ENCODE data around the gene EDRF1. TPM values are rescaled to one million over a fixed set of nuclear protein-coding genes. Genes with fewer than 3 reads are reported as not detected.
A peak's percentile ranks its signal among the peaks of the same experiment; 100 is the strongest.

Gene EDRF1
- total and polyA plus RNA-seq, 4 experiments from 2014 or later: 9.8 to 57.8 (median 33.8) TPM

- H3K27ac Mint-ChIP-seq: no peak overlapping the region
- no peaks in the 10 kb centered on the region for H3K4me1 ChIP-seq (ENCODE audit: insufficient read depth, low read length)
Observed at GRCh38 chr10:125768219-125768855, 48.8 kb downstream of the EDRF1 start.

GRCh38 chr10:125769175-125769574, 49.7 kb downstream of the EDRF1 start:
- Histone ChIP-seq H3K36me3 (ENCODE audit: insufficient read depth, low read length) (peaks cover 9% of the 10 kb centered on the region), H3K4me1 (ENCODE audit: insufficient read depth, low read length) (no peaks in the 10 kb centered on the region), H3K27ac (ENCODE audit: low read depth, low read length) (no peak overlapping the region), H3K4me3 (ENCODE audit: low read length in 2 of 2) (no peak overlapping the region), H3K9me3 (ENCODE audit: control insufficient read depth in 1 of 2, low read length in 2 of 2) (no peaks in the 10 kb centered on the region), H3K27me3 (ENCODE audit: insufficient read depth, low read length) (no peaks in the 10 kb centered on the region)
- Mint-ChIP-seq H3K4me1 (no peaks in the 10 kb centered on the region), H3K27me3 (no peaks in the 10 kb centered on the region), H3K4me3 (no peak overlapping the region), H3K27ac (peak overlapping the region in 1 of 7 donors; percentile 43), H3K9me3 (no peaks in the 10 kb centered on the region), H3K36me3 (peaks cover 27 to 41% of the 10 kb centered on the region in 2 donors)
- ChIA-PET POLR2A (ENCODE audit: partially characterized antibody) (no interaction called here), CTCF (ENCODE audit: partially characterized antibody) (no interaction called here)
- intact Hi-C loops (cut with micrococcal nuclease): no loop called here
- no peak for DNase-seq

More at GRCh38 chr10:125768219-125768855, 48.8 kb downstream of the EDRF1 start:
- no peak for DNase-seq
- Histone ChIP-seq H3K36me3 (ENCODE audit: insufficient read depth, low read length) (peaks cover 15% of the 10 kb centered on the region), H3K27ac (ENCODE audit: low read depth, low read length) (no peak overlapping the region), H3K9me3 (ENCODE audit: control insufficient read depth in 1 of 2, low read length in 2 of 2) (no peaks in the 10 kb centered on the region), H3K27me3 (ENCODE audit: insufficient read depth, low read length) (no peaks in the 10 kb centered on the region), H3K4me3 (ENCODE audit: low read length in 2 of 2) (no peak overlapping the region)
- Mint-ChIP-seq H3K36me3 (peaks cover 30 to 48% of the 10 kb centered on the region in 2 donors), H3K9me3 (no peaks in the 10 kb centered on the region), H3K4me1 (no peaks in the 10 kb centered on the region), H3K27me3 (no peaks in the 10 kb centered on the region), H3K4me3 (no peak overlapping the region)
- ChIA-PET POLR2A (ENCODE audit: partially characterized antibody) (no interaction called here), CTCF (ENCODE audit: partially characterized antibody) (no interaction called here)
- intact Hi-C loops (cut with micrococcal nuclease): no loop called here

- Histone ChIP-seq H3K36me3 (ENCODE audit: insufficient read depth, low read length) (no peaks in the 10 kb centered on the region), H3K27ac (ENCODE audit: low read depth, low read length) (no peak overlapping the region), H3K4me3 (ENCODE audit: low read length in 2 of 2) (no peak overlapping the region), H3K9me3 (ENCODE audit: control insufficient read depth in 1 of 2, low read length in 2 of 2) (no peaks in the 10 kb centered on the region), H3K27me3 (ENCODE audit: insufficient read depth, low read length) (no peaks in the 10 kb centered on the region), H3K4me1 (ENCODE audit: insufficient read depth, low read length) (no peaks in the 10 kb centered on the region)
- Mint-ChIP-seq H3K27me3 (peaks cover 0 to 3% of the 10 kb centered on the region in 2 donors), H3K27ac (no peak overlapping the region), H3K9me3 (peaks cover 0 to 3% (median 0%) of the 10 kb centered on the region in 8 donors), H3K4me1 (no peaks in the 10 kb centered on the region), H3K4me3 (no peak overlapping the region), H3K36me3 (peaks cover 15 to 27% of the 10 kb centered on the region in 2 donors)
- intact Hi-C loops (cut with micrococcal nuclease): no loop called here
- CTCF ChIA-PET (ENCODE audit: partially characterized antibody): no interaction called here
- POLR2A ChIA-PET (ENCODE audit: partially characterized antibody): no interaction called here
- DNase-seq: no peak
Observed at GRCh38 chr10:125770844-125771243, 51.3 kb downstream of the EDRF1 start.

GRCh38 chr10:125772112-125772863, 52.8 kb downstream of the EDRF1 start:
- Histone ChIP-seq H3K4me3 (ENCODE audit: low read length in 2 of 2) (no peak overlapping the region), H3K27ac (ENCODE audit: low read depth, low read length) (no peak overlapping the region), H3K4me1 (ENCODE audit: insufficient read depth, low read length) (no peaks in the 10 kb centered on the region), H3K27me3 (ENCODE audit: insufficient read depth, low read length) (no peaks in the 10 kb centered on the region), H3K9me3 (ENCODE audit: control insufficient read depth in 1 of 2, low read length in 2 of 2) (no peaks in the 10 kb centered on the region), H3K36me3 (ENCODE audit: insufficient read depth, low read length) (no peaks in the 10 kb centered on the region)
- Mint-ChIP-seq H3K27me3 (peaks cover 0 to 3% of the 10 kb centered on the region in 2 donors), H3K4me3 (no peak overlapping the region), H3K36me3 (peaks cover 10 to 17% of the 10 kb centered on the region in 2 donors), H3K9me3 (peaks cover 0 to 3% (median 0%) of the 10 kb centered on the region in 8 donors), H3K27ac (no peak overlapping the region), H3K4me1 (no peaks in the 10 kb centered on the region)
- intact Hi-C loops (cut with micrococcal nuclease): no loop called here
- DNase-seq: no peak
- ChIA-PET POLR2A (ENCODE audit: partially characterized antibody) (no interaction called here), CTCF (ENCODE audit: partially characterized antibody) (no interaction called here)

- no peak overlapping the region for H3K4me3 Mint-ChIP-seq
- H3K9me3 Mint-ChIP-seq: peaks cover 0 to 3% (median 0%) of the 10 kb centered on the region in 8 donors
- POLR2A ChIA-PET (ENCODE audit: partially characterized antibody): no interaction called here
- H3K27me3 ChIP-seq (ENCODE audit: insufficient read depth, low read length): no peaks in the 10 kb centered on the region
- H3K27me3 Mint-ChIP-seq: peaks cover 0 to 3% of the 10 kb centered on the region in 2 donors
- intact Hi-C loops (cut with micrococcal nuclease): no loop called here
- no peaks in the 10 kb centered on the region for H3K36me3 ChIP-seq (ENCODE audit: insufficient read depth, low read length)
- peaks cover 10 to 13% of the 10 kb centered on the region in 2 donors for H3K36me3 Mint-ChIP-seq
- H3K27ac Mint-ChIP-seq: peak overlapping the region in 1 of 7 donors; percentile 8
- H3K4me1 Mint-ChIP-seq: no peaks in the 10 kb centered on the region
- H3K9me3 ChIP-seq (ENCODE audit: control insufficient read depth in 1 of 2, low read length in 2 of 2): no peaks in the 10 kb centered on the region
- H3K27ac ChIP-seq (ENCODE audit: low read depth, low read length): no peak overlapping the region
- CTCF ChIA-PET (ENCODE audit: partially characterized antibody): no interaction called here
- no peaks in the 10 kb centered on the region for H3K4me1 ChIP-seq (ENCODE audit: insufficient read depth, low read length)
- H3K4me3 ChIP-seq (ENCODE audit: low read length in 2 of 2): no peak overlapping the region
- no peak for DNase-seq
Observed at GRCh38 chr10:125772864-125773180, 53.3 kb downstream of the EDRF1 start.

GRCh38 chr10:125773687-125774543, 54.4 kb downstream of the EDRF1 start:
- ChIA-PET CTCF (ENCODE audit: partially characterized antibody) (no interaction called here), POLR2A (ENCODE audit: partially characterized antibody) (no interaction called here)
- H3K4me1 ChIP-seq (ENCODE audit: insufficient read depth, low read length): no peaks in the 10 kb centered on the region
- Mint-ChIP-seq H3K4me3 (peak overlapping the region in 1 of 8 donors; percentile 36), H3K27ac (peak overlapping the region in 2 of 7 donors; percentile 30 to 45), H3K4me1 (no peaks in the 10 kb centered on the region), H3K27me3 (peaks cover 0 to 3% of the 10 kb centered on the region in 2 donors), H3K9me3 (peaks cover 0 to 3% (median 0%) of the 10 kb centered on the region in 8 donors), H3K36me3 (peaks cover 6 to 8% of the 10 kb centered on the region in 2 donors)
- H3K27ac ChIP-seq (ENCODE audit: low read depth, low read length): no peak overlapping the region
- intact Hi-C loops (cut with micrococcal nuclease): no loop called here
- H3K4me3 ChIP-seq (ENCODE audit: low read length in 2 of 2): no peak overlapping the region
- DNase-seq: no peak
- no peaks in the 10 kb centered on the region for H3K36me3 ChIP-seq (ENCODE audit: insufficient read depth, low read length)
- H3K27me3 ChIP-seq (ENCODE audit: insufficient read depth, low read length): no peaks in the 10 kb centered on the region
- H3K9me3 ChIP-seq (ENCODE audit: control insufficient read depth in 1 of 2, low read length in 2 of 2): no peaks in the 10 kb centered on the region

- Mint-ChIP-seq H3K36me3 (peaks cover 0 to 2% of the 10 kb centered on the region in 2 donors), H3K9me3 (peaks cover 0 to 3% (median 0%) of the 10 kb centered on the region in 8 donors), H3K4me1 (no peaks in the 10 kb centered on the region), H3K4me3 (peak overlapping the region in 1 of 8 donors; percentile 36), H3K27ac (peak overlapping the region in 2 of 7 donors; percentile 30 to 45), H3K27me3 (peaks cover 0 to 5% of the 10 kb centered on the region in 2 donors)
- no peak for DNase-seq
- Histone ChIP-seq H3K4me1 (ENCODE audit: insufficient read depth, low read length) (no peaks in the 10 kb centered on the region), H3K4me3 (ENCODE audit: low read length in 2 of 2) (no peak overlapping the region), H3K36me3 (ENCODE audit: insufficient read depth, low read length) (no peaks in the 10 kb centered on the region), H3K27ac (ENCODE audit: low read depth, low read length) (no peak overlapping the region), H3K9me3 (ENCODE audit: control insufficient read depth in 1 of 2, low read length in 2 of 2) (no peaks in the 10 kb centered on the region), H3K27me3 (ENCODE audit: insufficient read depth, low read length) (no peaks in the 10 kb centered on the region)
- ChIA-PET CTCF (ENCODE audit: partially characterized antibody) (no interaction called here), POLR2A (ENCODE audit: partially characterized antibody) (no interaction called here)
- intact Hi-C loops (cut with micrococcal nuclease): no loop called here
Observed at GRCh38 chr10:125774581-125775191, 55.2 kb downstream of the EDRF1 start.
